Measurements from ENCODE around the gene DEGS2.

Gene DEGS2

GRCh38 chr14:100131181-100131580 lies 28.3 kb downstream of the DEGS2 start:
- DNase-seq (ENCODE audit: low spot score) = no peak

GRCh38 chr14:100130521-100130920 lies 28.9 kb downstream of the DEGS2 start:
- DNase-seq (ENCODE audit: low spot score) = no peak

GRCh38 chr14:100129161-100129589 lies 30.3 kb downstream of the DEGS2 start:
- peak; percentile 78 for DNase-seq (ENCODE audit: low spot score)

- DNase-seq (ENCODE audit: low spot score) = no peak
Observed at GRCh38 chr14:100128688-100129087, 30.8 kb downstream of the DEGS2 start.

- no peak for DNase-seq (ENCODE audit: low spot score)
Observed at GRCh38 chr14:100127853-100128455, 31.5 kb downstream of the DEGS2 start.

- no peak for DNase-seq (ENCODE audit: low spot score)
Observed at GRCh38 chr14:100126401-100126800, 33.0 kb downstream of the DEGS2 start.

GRCh38 chr14:100124551-100125088 lies 34.8 kb downstream of the DEGS2 start:
- no peak for DNase-seq (ENCODE audit: low spot score)

GRCh38 chr14:100123618-100124017 lies 35.8 kb downstream of the DEGS2 start:
- no peak for DNase-seq (ENCODE audit: low spot score)

- DNase-seq (ENCODE audit: low spot score) = no peak
Observed at GRCh38 chr14:100122481-100123223, 36.8 kb downstream of the DEGS2 start.

- no peak for DNase-seq (ENCODE audit: low spot score)
Observed at GRCh38 chr14:100121643-100122480, 37.6 kb downstream of the DEGS2 start.

GRCh38 chr14:100120522-100121269 lies 38.7 kb downstream of the DEGS2 start:
- DNase-seq (ENCODE audit: low spot score) = no peak

GRCh38 chr14:100119251-100119650 lies 40.2 kb downstream of the DEGS2 start:
- DNase-seq (ENCODE audit: low spot score) = no peak

- no peak for DNase-seq (ENCODE audit: low spot score)
Observed at GRCh38 chr14:100118396-100119011, 40.9 kb downstream of the DEGS2 start.

- no peak for DNase-seq (ENCODE audit: low spot score)
Observed at GRCh38 chr14:100117633-100118395, 41.6 kb downstream of the DEGS2 start.

- no peak for DNase-seq (ENCODE audit: low spot score)
Observed at GRCh38 chr14:100117026-100117425, 42.4 kb downstream of the DEGS2 start.

- DNase-seq (ENCODE audit: low spot score) = no peak
Observed at GRCh38 chr14:100116134-100116533, 43.3 kb downstream of the DEGS2 start.

- no peak for DNase-seq (ENCODE audit: low spot score)
Observed at GRCh38 chr14:100115726-100116125, 43.7 kb downstream of the DEGS2 start.

GRCh38 chr14:100115236-100115635 lies 44.2 kb downstream of the DEGS2 start:
- no peak for DNase-seq (ENCODE audit: low spot score)

- no peak for DNase-seq (ENCODE audit: low spot score)
Observed at GRCh38 chr14:100114109-100114765, 45.2 kb downstream of the DEGS2 start.

Data from AG08396 (cell line).